ENCODE data around the gene ARFGAP1. TPM values are rescaled to one million over a fixed set of nuclear protein-coding genes. Genes with fewer than 3 reads are reported as not detected.

Gene ARFGAP1
- total and polyA plus RNA-seq, 2 experiments from 2014 or later: 41.5 to 95.5 TPM

GRCh38 chr20:63280929-63281545, 8.4 kb downstream of the ARFGAP1 start:
- peaks cover 41% of the 10 kb centered on the region for H3K36me3 Mint-ChIP-seq (ENCODE audit: low read depth)

More at GRCh38 chr20:63280929-63281545, 8.4 kb downstream of the ARFGAP1 start:
- Histone ChIP-seq H3K27ac (ENCODE audit: low read depth) (no peak overlapping the region), H3K36me3 (ENCODE audit: insufficient read depth) (peaks cover 9% of the 10 kb centered on the region; the same call in 1 of the 2 replicates), H3K4me3 (no peak overlapping the region), H3K4me1 (ENCODE audit: insufficient read depth) (no peaks in the 10 kb centered on the region), H2AFZ (no peak overlapping the region), H3K79me2 (replicated peaks; ENCODE audit: insufficient read depth) (peaks cover 9% of the 10 kb centered on the region), H3K4me2 (no peak overlapping the region), H3K27me3 (ENCODE audit: insufficient read depth) (no peaks in the 10 kb centered on the region), H4K20me1 (replicated peaks; ENCODE audit: insufficient read depth) (peaks cover 3% of the 10 kb centered on the region; the same call in 1 of the 2 replicates), H3F3A (replicated peaks; ENCODE audit: low read depth) (0 out of 2 replicates have a peak, but pooled peaks cover 3% of the 10 kb centered on the region), H3K9me2 (ENCODE audit: insufficient read depth) (no peaks in the 10 kb centered on the region)
- peak; percentile 92 for ATAC-seq
- no peak for TF ChIP-seq REST (IDR thresholded peaks at IDR 0.05; ENCODE audit: unreplicated experiment)
- TF ChIP-seq EZH2 (IDR thresholded peaks at IDR 0.05; ENCODE audit: low read depth, unreplicated experiment): no peak
- TF ChIP-seq CTCF (conservative IDR thresholded peaks at IDR 0.05; ENCODE audit: low read depth in 2 of 2): peak; percentile 48 to 74
- no peak for TF ChIP-seq POLR2AphosphoS5 (IDR thresholded peaks at IDR 0.05; ENCODE audit: low read depth)
- TF ChIP-seq ZNF462 (CRISPR knock-in tag; IDR thresholded peaks at IDR 0.05): no peak
- peak; percentile 77 for DNase-seq (ENCODE audit: low spot score)
- peaks cover 7% of the 10 kb centered on the region for H3K27me3 Mint-ChIP-seq (ENCODE audit: insufficient read depth, low read depth, poor library complexity)
- H3K4me1 Mint-ChIP-seq: no peaks in the 10 kb centered on the region; the same call in 2 of the 3 replicates
- H3K9me3 Mint-ChIP-seq: no peaks in the 10 kb centered on the region
- no peak overlapping the region for H3K27ac Mint-ChIP-seq
- no peak overlapping the region for H3K4me3 Mint-ChIP-seq
